ENCODE data around the gene SH2D2A. TPM values are rescaled to one million over a fixed set of nuclear protein-coding genes. Genes with fewer than 3 reads are reported as not detected.

SH2D2A gene
- total and polyA plus RNA-seq, 2 experiments from 2014 or later: 0.43 TPM; not detected in 1

DNA sequence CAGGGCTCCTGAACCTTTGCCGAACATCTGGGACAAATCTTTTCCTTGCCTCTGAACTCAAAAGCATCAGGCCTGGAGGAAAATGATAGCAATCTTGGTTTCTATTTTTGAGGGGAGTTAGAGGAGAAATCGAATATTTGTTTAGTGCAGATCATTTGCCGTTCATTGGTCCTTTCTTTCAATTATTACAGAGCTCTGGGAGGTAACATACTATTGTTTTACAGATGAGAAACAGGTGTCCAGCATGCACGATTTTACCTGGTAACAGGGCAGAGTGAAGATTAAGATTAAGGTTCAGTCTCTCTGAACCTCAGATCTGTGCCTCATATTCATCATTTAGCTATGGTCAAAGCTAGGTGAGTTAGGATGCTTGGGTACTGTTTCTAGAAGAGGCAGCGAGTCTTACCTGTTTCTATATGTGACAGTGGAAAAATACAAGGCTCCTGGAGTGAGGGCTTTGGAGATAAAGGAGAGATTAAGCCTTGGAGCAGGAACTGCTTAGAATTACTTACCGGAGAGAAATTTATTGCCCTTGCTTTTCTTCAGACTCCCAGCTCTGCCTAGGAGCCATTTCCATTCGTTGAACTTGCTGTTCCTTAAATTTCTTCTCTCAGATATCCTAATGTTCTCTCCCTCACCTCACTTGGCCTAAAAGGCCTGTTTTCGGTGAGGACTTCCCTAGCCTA, 47.9 kb downstream of the SH2D2A start:
- no peak for DNase-seq
- Histone ChIP-seq H3K27ac (peak overlapping the region; percentile 93), H3K9me2 (ENCODE audit: insufficient read depth) (no peaks in the 10 kb centered on the region), H2AFZ (no peak overlapping the region), H3K36me3 (ENCODE audit: low read depth) (peaks cover 13% of the 10 kb centered on the region; the same call in 1 of the 2 replicates), H3F3A (ENCODE audit: insufficient read depth) (no peaks in the 10 kb centered on the region; the same call in 1 of the 2 replicates), H3K4me1 (ENCODE audit: insufficient read depth) (peaks cover 30% of the 10 kb centered on the region), H3K4me2 (ENCODE audit: unreplicated experiment) (peak overlapping the region; percentile 92), H3K27me3 (replicated peaks; ENCODE audit: insufficient read depth) (no peaks in the 10 kb centered on the region), H3K79me2 (ENCODE audit: insufficient read depth) (peaks cover 77% of the 10 kb centered on the region), H3K9me3 (ENCODE audit: low read depth) (no peaks in the 10 kb centered on the region), H4K20me1 (ENCODE audit: insufficient read depth) (no peaks in the 10 kb centered on the region), H3K4me3 (peak overlapping the region; percentile 100), H3K9ac (peak overlapping the region; percentile 100)
- no peak for TF ChIP-seq EZH2 (IDR thresholded peaks at IDR 0.05; ENCODE audit: insufficient read depth, poor library complexity, severe bottlenecking)
- TF ChIP-seq EZH2phosphoT487 (IDR thresholded peaks at IDR 0.05; ENCODE audit: insufficient read depth, low read depth): no peak
- in situ Hi-C loops (cut with MboI): no loop called here
- 13 to 17% methylated on average over 8 of the region's 8 CpGs for WGBS, 2 experiments (ENCODE audit: low coverage in 1 of 2, low lambda C conversion rate in 2 of 2, missing lambda C conversion rate in 2 of 2)

- Histone ChIP-seq H3K9me3 (ENCODE audit: low read depth) (no peaks in the 10 kb centered on the region), H3K27ac (peak overlapping the region; percentile 93), H3K27me3 (replicated peaks; ENCODE audit: insufficient read depth) (no peaks in the 10 kb centered on the region), H3K9ac (peak overlapping the region; percentile 100), H3K9me2 (ENCODE audit: insufficient read depth) (no peaks in the 10 kb centered on the region), H3K79me2 (ENCODE audit: insufficient read depth) (peaks cover 70% of the 10 kb centered on the region), H3F3A (ENCODE audit: insufficient read depth) (no peaks in the 10 kb centered on the region; the same call in 1 of the 2 replicates), H3K4me3 (peak overlapping the region; percentile 100), H3K4me1 (ENCODE audit: insufficient read depth) (peaks cover 30% of the 10 kb centered on the region), H3K36me3 (ENCODE audit: low read depth) (peaks cover 13% of the 10 kb centered on the region; the same call in 1 of the 2 replicates), H3K4me2 (ENCODE audit: unreplicated experiment) (peak overlapping the region; percentile 92), H4K20me1 (ENCODE audit: insufficient read depth) (no peaks in the 10 kb centered on the region), H2AFZ (peak overlapping the region; percentile 72; the same call in 1 of the 2 replicates)
- WGBS, 2 experiments (ENCODE audit: low coverage in 1 of 2, low lambda C conversion rate in 2 of 2, missing lambda C conversion rate in 2 of 2): 1% methylated on average over 23 to 28 of the region's 31 CpGs
- in situ Hi-C loops (cut with MboI): no loop called here
- TF ChIP-seq EZH2phosphoT487 (IDR thresholded peaks at IDR 0.05; ENCODE audit: insufficient read depth, low read depth) (no peak), EZH2 (IDR thresholded peaks at IDR 0.05; ENCODE audit: insufficient read depth, poor library complexity, severe bottlenecking) (no peak)
- peak; percentile 63 for DNase-seq
Observed at GRCh38 chr1:156767879-156768604, 48.6 kb downstream of the SH2D2A start.

GRCh38 chr1:156767101-156767878, 49.4 kb downstream of the SH2D2A start, which contains the start of gene PRCC:
PRCC (plus strand) TSS chr1:156767535; CDS start chr1:156767772, 237 bp downstream.
- WGBS, 2 experiments (ENCODE audit: low coverage in 1 of 2, low lambda C conversion rate in 2 of 2, missing lambda C conversion rate in 2 of 2): 0 to 1% methylated on average over 47 to 49 of the region's 50 CpGs
- peak; percentile 100 for DNase-seq
- Histone ChIP-seq H2AFZ (peak within 1 kb of the TSS; percentile 95), H4K20me1 (ENCODE audit: insufficient read depth) (no peaks in the 10 kb centered on the region), H3F3A (ENCODE audit: insufficient read depth) (no peaks in the 10 kb centered on the region; the same call in 1 of the 2 replicates), H3K27me3 (replicated peaks; ENCODE audit: insufficient read depth) (no peaks in the 10 kb centered on the region), H3K27ac (peak within 1 kb of the TSS; percentile 93), H3K9me2 (ENCODE audit: insufficient read depth) (no peaks in the 10 kb centered on the region), H3K9me3 (ENCODE audit: low read depth) (no peaks in the 10 kb centered on the region), H3K36me3 (ENCODE audit: low read depth) (peaks cover 9% of the 10 kb centered on the region; the same call in 1 of the 2 replicates), H3K9ac (peak within 1 kb of the TSS; percentile 100), H3K4me1 (ENCODE audit: insufficient read depth) (peaks cover 26% of the 10 kb centered on the region), H3K4me2 (ENCODE audit: unreplicated experiment) (peak within 1 kb of the TSS; percentile 97), H3K4me3 (peak within 1 kb of the TSS; percentile 100), H3K79me2 (ENCODE audit: insufficient read depth) (peaks cover 63% of the 10 kb centered on the region)
- TF ChIP-seq EZH2phosphoT487 (IDR thresholded peaks at IDR 0.05; ENCODE audit: insufficient read depth, low read depth): no peak
- no peak for TF ChIP-seq EZH2 (IDR thresholded peaks at IDR 0.05; ENCODE audit: insufficient read depth, poor library complexity, severe bottlenecking)
- in situ Hi-C loops (cut with MboI): no loop called here
